ENCODE results near the gene ACSF2. TPM values are rescaled to one million over a fixed set of nuclear protein-coding genes. Genes with fewer than 3 reads are reported as not detected.

Gene ACSF2
- total RNA-seq, 1 experiment from 2014 or later: 11.2 TPM

GRCh38 chr17:50501054-50501453 lies 75.0 kb downstream of the ACSF2 start:
- in situ Hi-C loops (cut with HindIII; ENCODE audit: low pct_unique_long_range_greater_than_20kb, low sequenced_read_pairs): no loop called here
- peak; percentile 66 for DNase-seq (ENCODE audit: low read depth, low spot score)

GRCh38 chr17:50502301-50502990 lies 76.4 kb downstream of the ACSF2 start:
- no peak for DNase-seq (ENCODE audit: low read depth, low spot score)
- in situ Hi-C loops (cut with HindIII; ENCODE audit: low pct_unique_long_range_greater_than_20kb, low sequenced_read_pairs): no loop called here

GRCh38 chr17:50505591-50506130 lies 79.6 kb downstream of the ACSF2 start:
- in situ Hi-C loops (cut with HindIII; ENCODE audit: low pct_unique_long_range_greater_than_20kb, low sequenced_read_pairs): no loop called here
- no peak for DNase-seq (ENCODE audit: low read depth, low spot score)

DNA sequence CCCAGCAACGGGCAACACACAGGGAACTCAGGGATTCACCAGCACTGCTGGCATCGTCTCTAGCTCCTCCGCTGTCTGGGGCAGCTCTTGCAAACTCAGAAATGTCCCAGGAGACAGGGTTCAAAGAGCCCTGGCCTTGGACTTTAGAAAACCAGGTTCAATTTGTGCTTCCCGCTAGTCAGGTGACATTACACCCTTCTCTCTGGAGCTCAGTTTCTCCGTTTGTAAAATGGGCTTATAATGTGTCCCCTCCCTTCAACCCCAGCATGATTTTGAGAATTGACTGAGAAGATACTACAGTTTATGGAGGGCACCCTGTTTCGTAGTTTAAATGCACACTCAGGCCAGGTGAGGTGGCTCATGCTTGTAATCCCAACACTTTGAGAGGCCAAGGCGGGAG lies 80.3 kb downstream of the ACSF2 start:
- DNase-seq (ENCODE audit: low read depth, low spot score): no peak
- in situ Hi-C loops (cut with HindIII; ENCODE audit: low pct_unique_long_range_greater_than_20kb, low sequenced_read_pairs): no loop called here

- in situ Hi-C loops (cut with HindIII; ENCODE audit: low pct_unique_long_range_greater_than_20kb, low sequenced_read_pairs): no loop called here
- peak; percentile 62 for DNase-seq (ENCODE audit: low read depth, low spot score)
Measured at GRCh38 chr17:50507871-50508572, 82.0 kb downstream of the ACSF2 start, which contains the start of gene MYCBPAP. MYCBPAP (plus strand) TSS chr17:50508439; CDS start chr17:50508675, 236 bp downstream.

DNA sequence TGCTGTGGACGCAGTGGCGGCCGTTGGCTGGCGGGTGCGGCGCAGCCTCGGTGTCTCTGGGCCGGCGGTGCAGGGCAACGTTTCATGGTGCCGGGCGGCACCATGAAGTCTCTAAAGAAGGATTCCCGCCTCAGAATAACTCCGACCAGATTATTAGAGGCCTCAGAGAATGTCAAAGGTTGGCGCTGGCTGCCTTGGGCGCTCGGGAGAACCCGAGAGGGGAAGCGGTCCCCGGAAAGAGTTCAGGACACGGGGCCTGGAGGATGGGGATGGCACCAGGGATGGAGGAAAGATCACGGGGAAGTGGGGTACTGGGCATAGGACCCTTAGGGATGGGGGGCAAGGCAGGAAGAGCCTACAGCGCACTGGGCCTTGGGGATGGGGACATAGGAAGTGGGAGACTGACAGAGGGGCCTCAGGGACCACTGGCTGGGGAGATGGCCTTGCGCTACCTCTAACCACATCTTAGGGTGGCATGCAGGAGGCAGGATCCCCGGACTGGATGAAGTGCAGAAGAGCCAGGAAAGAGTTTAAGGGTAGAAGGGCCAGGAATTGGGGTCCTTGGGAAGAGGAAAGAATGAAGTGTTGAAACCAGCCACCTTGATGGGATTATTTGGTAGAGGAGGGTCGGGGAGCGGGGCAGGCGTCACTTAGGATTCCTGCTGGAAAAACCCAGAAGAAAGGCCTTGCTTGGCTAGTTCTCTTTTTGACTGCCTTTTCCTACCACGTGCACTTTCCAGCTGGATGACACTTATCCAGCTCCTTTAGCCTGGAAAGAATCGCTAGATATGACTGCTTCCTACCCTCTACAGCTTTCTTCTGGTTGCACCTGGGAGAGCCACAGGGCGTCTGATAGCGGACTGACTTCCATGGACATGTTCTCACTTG lies 82.8 kb downstream of the ACSF2 start:
- in situ Hi-C loops (cut with HindIII; ENCODE audit: low pct_unique_long_range_greater_than_20kb, low sequenced_read_pairs): no loop called here
- no peak for DNase-seq (ENCODE audit: low read depth, low spot score)

GRCh38 chr17:50511058-50511457 lies 85.0 kb downstream of the ACSF2 start:
- no peak for DNase-seq (ENCODE audit: low read depth, low spot score)
- in situ Hi-C loops (cut with HindIII; ENCODE audit: low pct_unique_long_range_greater_than_20kb, low sequenced_read_pairs): no loop called here

- DNase-seq (ENCODE audit: low read depth, low spot score): no peak
- in situ Hi-C loops (cut with HindIII; ENCODE audit: low pct_unique_long_range_greater_than_20kb, low sequenced_read_pairs): no loop called here
Measured at GRCh38 chr17:50513495-50513894, 87.5 kb downstream of the ACSF2 start.

- in situ Hi-C loops (cut with HindIII; ENCODE audit: low pct_unique_long_range_greater_than_20kb, low sequenced_read_pairs): no loop called here
- no peak for DNase-seq (ENCODE audit: low read depth, low spot score)
Measured at GRCh38 chr17:50514388-50514787, 88.4 kb downstream of the ACSF2 start.

DNA sequence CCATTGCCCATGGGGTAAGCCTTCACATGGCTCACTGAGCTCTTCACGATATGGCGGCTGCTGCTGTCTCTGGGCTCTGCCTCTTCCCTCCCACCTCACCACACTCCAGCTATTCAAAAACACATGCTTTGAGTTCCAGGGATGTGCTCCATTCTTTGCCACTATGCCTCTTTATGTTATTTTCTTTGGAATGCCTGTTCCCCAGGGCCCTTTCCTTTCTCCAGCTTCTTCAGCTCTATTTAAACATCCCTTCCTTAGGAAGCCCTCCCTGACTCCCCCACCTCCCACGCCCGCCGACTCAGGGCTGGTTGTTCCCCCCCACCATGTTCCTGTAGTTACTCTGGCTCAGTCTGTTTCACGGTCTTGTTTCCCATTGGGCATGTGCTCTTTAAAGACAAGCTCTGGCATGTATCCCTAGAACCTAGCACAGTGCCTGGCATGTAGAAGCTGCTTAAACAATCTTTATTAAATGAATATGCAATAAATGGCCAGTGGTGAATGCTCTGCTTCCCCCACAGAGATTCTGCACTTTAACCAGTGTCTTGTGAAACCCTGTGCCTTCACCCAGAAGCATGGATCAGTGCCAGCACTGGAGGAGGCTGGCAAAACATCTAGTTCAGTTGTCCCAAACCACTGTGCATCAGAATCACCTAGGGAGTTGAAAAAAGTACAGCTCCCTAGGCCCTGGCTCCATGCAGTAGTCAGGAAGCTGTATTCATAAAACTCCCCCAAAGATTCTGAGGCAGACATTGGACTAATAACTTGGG lies 89.1 kb downstream of the ACSF2 start:
- no peak for DNase-seq (ENCODE audit: low read depth, low spot score)
- in situ Hi-C loops (cut with HindIII; ENCODE audit: low pct_unique_long_range_greater_than_20kb, low sequenced_read_pairs): no loop called here

DNA sequence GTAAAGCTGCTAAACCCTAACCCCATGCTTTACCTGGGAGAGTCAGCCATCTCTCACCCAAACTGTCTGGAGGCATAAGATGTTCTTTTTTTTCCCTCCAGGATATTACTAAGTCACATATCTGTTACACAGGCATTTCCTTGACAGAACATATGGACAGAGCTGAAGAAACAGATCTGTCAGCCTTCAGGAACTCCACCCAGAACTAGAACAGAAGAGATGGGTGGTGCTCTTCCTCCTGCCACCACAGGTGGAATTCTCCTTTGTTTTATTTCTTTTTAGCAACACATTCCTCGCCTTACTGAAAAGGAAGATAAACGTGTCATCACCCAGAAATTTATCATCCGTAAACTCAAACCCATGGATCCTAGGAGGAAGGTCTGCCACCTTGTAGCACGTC lies 91.0 kb downstream of the ACSF2 start:
- in situ Hi-C loops (cut with HindIII; ENCODE audit: low pct_unique_long_range_greater_than_20kb, low sequenced_read_pairs): no loop called here
- DNase-seq (ENCODE audit: low read depth, low spot score): no peak

- DNase-seq (ENCODE audit: low read depth, low spot score): no peak
- in situ Hi-C loops (cut with HindIII; ENCODE audit: low pct_unique_long_range_greater_than_20kb, low sequenced_read_pairs): no loop called here
Measured at GRCh38 chr17:50517504-50518383, 91.7 kb downstream of the ACSF2 start.

DNA sequence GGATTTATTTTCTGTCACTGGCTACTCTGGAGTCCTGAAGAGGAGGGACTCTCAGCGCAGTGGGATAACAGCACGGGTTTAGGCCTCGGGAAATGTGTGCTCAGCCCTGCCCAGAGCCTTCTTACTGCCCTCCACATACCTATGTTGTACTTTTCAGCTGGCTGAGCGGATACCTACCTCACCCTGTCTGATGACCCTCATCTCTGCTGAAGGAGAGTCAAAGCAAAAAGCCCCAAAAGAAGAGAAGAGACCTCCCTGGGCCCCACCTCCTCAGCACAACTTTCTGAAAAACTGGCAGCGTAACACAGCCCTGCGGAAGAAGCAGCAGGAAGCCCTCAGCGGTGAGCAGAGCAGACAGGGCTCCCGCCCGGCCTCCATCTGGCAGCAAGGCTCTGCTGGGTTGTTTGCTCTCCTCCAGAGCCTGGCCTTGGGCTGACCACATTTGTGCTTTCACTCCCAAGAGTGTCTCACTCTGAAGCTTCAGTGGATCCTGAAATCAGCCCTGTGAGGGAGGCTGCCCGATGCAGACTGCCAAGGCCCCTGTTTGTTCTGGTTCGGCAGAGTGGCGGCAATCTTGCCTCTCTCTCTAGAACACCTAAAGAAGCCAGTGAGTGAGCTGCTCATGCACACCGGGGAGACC lies 92.5 kb downstream of the ACSF2 start:
- in situ Hi-C loops (cut with HindIII; ENCODE audit: low pct_unique_long_range_greater_than_20kb, low sequenced_read_pairs): no loop called here
- DNase-seq (ENCODE audit: low read depth, low spot score): no peak

GRCh38 chr17:50519141-50519834 lies 93.3 kb downstream of the ACSF2 start:
- no peak for DNase-seq (ENCODE audit: low read depth, low spot score)
- in situ Hi-C loops (cut with HindIII; ENCODE audit: low pct_unique_long_range_greater_than_20kb, low sequenced_read_pairs): no loop called here

DNA sequence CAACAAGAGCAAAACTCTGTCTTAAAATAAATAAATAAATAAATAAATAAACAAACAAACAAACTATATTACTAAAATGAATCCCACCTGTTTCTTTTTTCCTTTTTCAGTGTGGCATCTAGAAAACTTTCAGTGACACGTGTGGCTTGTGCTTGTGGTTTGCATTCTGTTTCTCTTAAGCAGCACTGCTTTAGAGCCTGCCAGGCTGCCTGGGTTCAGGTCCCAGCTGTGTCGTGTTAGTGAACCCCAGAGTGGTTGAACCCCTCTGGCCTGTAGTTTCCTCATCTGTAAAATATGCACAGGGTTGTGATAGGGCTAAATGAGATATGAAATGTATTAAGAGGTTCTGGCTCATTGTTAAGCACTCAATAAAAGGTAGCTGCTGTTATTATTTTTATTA lies 94.5 kb downstream of the ACSF2 start:
- in situ Hi-C loops (cut with HindIII; ENCODE audit: low pct_unique_long_range_greater_than_20kb, low sequenced_read_pairs): no loop called here
- DNase-seq (ENCODE audit: low read depth, low spot score): no peak

GRCh38 chr17:50521514-50521913 lies 95.5 kb downstream of the ACSF2 start:
- in situ Hi-C loops (cut with HindIII; ENCODE audit: low pct_unique_long_range_greater_than_20kb, low sequenced_read_pairs): no loop called here
- no peak for DNase-seq (ENCODE audit: low read depth, low spot score)

All from SK-MEL-5 (cell line).